ENCODE data around the gene SMYD3. TPM values are rescaled to one million over a fixed set of nuclear protein-coding genes. Genes with fewer than 3 reads are reported as not detected.

SMYD3 gene
- total and polyA plus RNA-seq, 10 of the 15 experiments (the other 5 are each of a cell fraction or from before 2014, with no cell fraction given): 18.3 to 54.0 (median 24.8) TPM

DNA sequence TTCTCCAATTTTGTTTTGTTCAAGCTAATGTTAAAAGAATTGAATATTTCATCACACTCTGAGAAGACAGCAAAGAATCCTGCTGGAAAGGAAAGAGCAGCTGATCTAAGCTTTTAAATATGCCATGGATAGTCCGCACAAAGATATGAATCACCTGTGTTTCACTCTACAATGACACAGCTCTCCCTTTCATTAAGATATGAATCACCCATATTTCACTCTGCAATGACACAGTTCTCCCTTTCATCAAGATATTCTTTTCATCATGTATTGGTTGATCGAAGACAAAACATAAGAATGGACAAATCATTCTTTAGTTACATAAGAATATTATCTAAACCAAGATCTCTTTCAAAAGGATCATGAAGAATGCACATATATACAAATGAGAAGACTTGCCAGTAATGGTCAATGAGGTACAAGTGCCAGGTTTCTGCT, 367.3 kb downstream of the SMYD3 start (continued):
- no peak for TF ChIP-seq HDAC6 (IDR thresholded peaks at IDR 0.05; ENCODE audit: unreplicated experiment)

DNA sequence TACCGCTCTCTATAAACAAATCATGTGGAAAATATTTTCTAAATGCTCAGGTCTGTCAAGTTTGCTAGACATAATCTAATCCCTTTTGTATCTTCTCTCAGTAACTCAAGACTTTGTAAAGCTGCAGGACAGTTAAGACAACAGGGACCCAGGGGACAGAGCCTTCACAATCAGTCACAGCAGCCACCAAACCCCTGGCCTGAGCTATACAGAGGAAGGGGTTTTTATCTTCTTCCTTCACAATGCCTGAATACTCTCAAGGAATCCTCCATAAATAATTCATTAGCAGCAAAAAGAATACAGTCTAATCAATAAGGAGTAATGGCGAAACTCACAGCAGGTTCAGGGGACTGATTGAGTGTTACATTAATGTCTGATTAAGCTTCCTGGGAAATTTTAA, 368.3 kb downstream of the SMYD3 start:
- Histone ChIP-seq H3K27me3 (replicated peaks in 1 of 2; ENCODE audit: control insufficient read depth in 2 of 2, insufficient read depth in 2 of 2, low read length in 1 of 2) (no peaks in the 10 kb centered on the region), H3K9me3 (replicated peaks; ENCODE audit: control insufficient read depth, insufficient read depth, low read length) (no peaks in the 10 kb centered on the region), H3K27ac (ENCODE audit: control insufficient read depth, insufficient read depth) (no peak overlapping the region), H2AFZ (ENCODE audit: control insufficient read depth, low read depth, low read length) (no peak overlapping the region), H3K4me2 (ENCODE audit: control insufficient read depth, insufficient read depth) (no peak overlapping the region), H3K4me3 (no peak overlapping the region), H3K36me3 (ENCODE audit: control insufficient read depth in 2 of 2, insufficient read depth in 2 of 2, low read length in 1 of 2) (no peaks in the 10 kb centered on the region), H3K9ac (ENCODE audit: control insufficient read depth, insufficient read depth, low read length) (no peak overlapping the region), H4K20me1 (ENCODE audit: control insufficient read depth, insufficient read depth) (no peaks in the 10 kb centered on the region), H3K79me2 (ENCODE audit: control insufficient read depth, insufficient read depth, low read length) (no peaks in the 10 kb centered on the region), H3K4me1 (ENCODE audit: control insufficient read depth, insufficient read depth, low read length) (no peaks in the 10 kb centered on the region)
- WGBS (ENCODE audit: insufficient coverage, insufficient replicate concordance, low lambda C conversion rate, missing lambda C conversion rate): 72% methylated on average over 2 of the region's 2 CpGs
- SMC1A ChIA-PET (ENCODE audit: uncharacterized antibody, unreplicated experiment): interaction anchor here (1.3 to 1.8 kb wide), 2 partner anchors 13 to 15 kb away, joined by 3 read pairs; no protein-coding TSS in a partner anchor
- DNase-seq (ENCODE audit: low read depth, low spot score) (no peak), FAIRE-seq (no peak), ATAC-seq (no peak)
- RAD21 ChIA-PET (ENCODE audit: unreplicated experiment): no interaction called here
- TF ChIP-seq ZNF622 (IDR thresholded peaks at IDR 0.05) (no peak), ETV6 (conservative IDR thresholded peaks at IDR 0.05 in 1 of 2, IDR thresholded peaks at IDR 0.05 in 1 of 2; ENCODE audit: borderline replicate concordance in 1 of 2, low read depth in 1 of 2) (no peak), NFXL1 (IDR thresholded peaks at IDR 0.05; ENCODE audit: borderline replicate concordance) (no peak), NRF1 (conservative IDR thresholded peaks at IDR 0.05; ENCODE audit: low read depth, low read length) (no peak), CEBPB (IDR thresholded peaks at IDR 0.05; ENCODE audit: borderline replicate concordance in 1 of 2, low read depth in 2 of 2, low read length in 2 of 2) (no peak), MTA2 (IDR thresholded peaks at IDR 0.05; ENCODE audit: low read depth) (no peak), ZNF217 (IDR thresholded peaks at IDR 0.05) (no peak), DPF2 (IDR thresholded peaks at IDR 0.05) (no peak), SPI1 (IDR thresholded peaks at IDR 0.05; ENCODE audit: borderline replicate concordance, insufficient read depth, low read depth, low read length) (no peak), ZZZ3 (IDR thresholded peaks at IDR 0.05; ENCODE audit: control insufficient read depth, insufficient read length, low read depth) (no peak), CBFB (IDR thresholded peaks at IDR 0.05; ENCODE audit: low read depth) (no peak), PAX5 (IDR thresholded peaks at IDR 0.05; ENCODE audit: borderline replicate concordance, low read depth, low read length) (no peak), JUNB (IDR thresholded peaks at IDR 0.05) (no peak), TARDBP (IDR thresholded peaks at IDR 0.05; ENCODE audit: borderline replicate concordance) (no peak)
- TF ChIP-seq, protein P1, sequence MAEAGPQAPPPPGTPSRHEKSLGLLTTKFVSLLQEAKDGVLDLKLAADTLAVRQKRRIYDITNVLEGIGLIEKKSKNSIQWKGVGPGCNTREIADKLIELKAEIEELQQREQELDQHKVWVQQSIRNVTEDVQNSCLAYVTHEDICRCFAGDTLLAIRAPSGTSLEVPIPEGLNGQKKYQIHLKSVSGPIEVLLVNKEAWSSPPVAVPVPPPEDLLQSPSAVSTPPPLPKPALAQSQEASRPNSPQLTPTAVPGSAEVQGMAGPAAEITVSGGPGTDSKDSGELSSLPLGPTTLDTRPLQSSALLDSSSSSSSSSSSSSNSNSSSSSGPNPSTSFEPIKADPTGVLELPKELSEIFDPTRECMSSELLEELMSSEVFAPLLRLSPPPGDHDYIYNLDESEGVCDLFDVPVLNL (IDR thresholded peaks at IDR 0.05; ENCODE audit: low read depth, low read length): no peak
- TF ChIP-seq, protein P2, sequence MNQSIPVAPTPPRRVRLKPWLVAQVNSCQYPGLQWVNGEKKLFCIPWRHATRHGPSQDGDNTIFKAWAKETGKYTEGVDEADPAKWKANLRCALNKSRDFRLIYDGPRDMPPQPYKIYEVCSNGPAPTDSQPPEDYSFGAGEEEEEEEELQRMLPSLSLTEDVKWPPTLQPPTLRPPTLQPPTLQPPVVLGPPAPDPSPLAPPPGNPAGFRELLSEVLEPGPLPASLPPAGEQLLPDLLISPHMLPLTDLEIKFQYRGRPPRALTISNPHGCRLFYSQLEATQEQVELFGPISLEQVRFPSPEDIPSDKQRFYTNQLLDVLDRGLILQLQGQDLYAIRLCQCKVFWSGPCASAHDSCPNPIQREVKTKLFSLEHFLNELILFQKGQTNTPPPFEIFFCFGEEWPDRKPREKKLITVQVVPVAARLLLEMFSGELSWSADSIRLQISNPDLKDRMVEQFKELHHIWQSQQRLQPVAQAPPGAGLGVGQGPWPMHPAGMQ (IDR thresholded peaks at IDR 0.05; ENCODE audit: borderline replicate concordance): no peak
- TF ChIP-seq, protein P3, sequence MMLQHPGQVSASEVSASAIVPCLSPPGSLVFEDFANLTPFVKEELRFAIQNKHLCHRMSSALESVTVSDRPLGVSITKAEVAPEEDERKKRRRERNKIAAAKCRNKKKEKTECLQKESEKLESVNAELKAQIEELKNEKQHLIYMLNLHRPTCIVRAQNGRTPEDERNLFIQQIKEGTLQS (IDR thresholded peaks at IDR 0.05; ENCODE audit: borderline replicate concordance, extremely low read depth, low read depth, low read length): no peak
- BruUV-seq (replicated peaks): no TSS peak
- POLR2A ChIA-PET: no interaction called here
- CTCF ChIA-PET: no interaction called here
- intact Hi-C loops (cut with micrococcal nuclease; ENCODE audit: unreplicated experiment): no loop called here
- in situ Hi-C loops (cut with MboI): no loop called here
